Measurements from ENCODE around the gene ANKFY1.
A peak's percentile ranks its signal among the peaks of the same experiment; 100 is the strongest.

ANKFY1 gene

GRCh38 chr17:4204190-4204589 is 59.6 kb downstream of the ANKFY1 start:
- no peak overlapping the region for H3K27ac ChIP-seq (ENCODE audit: low read length)
- no peak overlapping the region for H3K4me3 ChIP-seq (ENCODE audit: low read length)
- H4K20me1 ChIP-seq (ENCODE audit: insufficient read depth, low read length) = 0 out of 2 replicates have a peak, but pooled peaks cover 4% of the 10 kb centered on the region
- H3K4me1 ChIP-seq (ENCODE audit: low read length) = peaks cover 16% of the 10 kb centered on the region
- H3K9me3 ChIP-seq (replicated peaks; ENCODE audit: insufficient read depth, low read length) = no peaks in the 10 kb centered on the region
- no peaks in the 10 kb centered on the region for H3K27me3 ChIP-seq (replicated peaks; ENCODE audit: insufficient read depth, low read length)
- no peak overlapping the region for H3K9ac ChIP-seq (ENCODE audit: low read length)
- peaks cover 9% of the 10 kb centered on the region for H3K36me3 ChIP-seq (replicated peaks; ENCODE audit: insufficient read depth, low read length)
- no peak overlapping the region for H3K4me2 ChIP-seq (ENCODE audit: low read depth, low read length)
- H3K79me2 ChIP-seq (ENCODE audit: low read length) = peaks cover 16% of the 10 kb centered on the region
- TF ChIP-seq CTCF (IDR thresholded peaks at IDR 0.05; ENCODE audit: low read length) = no peak
- no peak for TF ChIP-seq EZH2 (optimal IDR thresholded peaks at IDR 0.05; ENCODE audit: low read depth, low read length)
- no peak for TF ChIP-seq EZH2phosphoT487 (IDR thresholded peaks at IDR 0.05; ENCODE audit: low read length)
- peaks cover 4% of the 10 kb centered on the region; the same call in 1 of the 2 replicates for H3F3A ChIP-seq (ENCODE audit: insufficient read depth, low read length)
- no peak for DNase-seq
- no peaks in the 10 kb centered on the region for H3K9me2 ChIP-seq (replicated peaks; ENCODE audit: insufficient read depth, low read length)
- no peak overlapping the region for H2AFZ ChIP-seq (ENCODE audit: low read length)

GRCh38 chr17:4201226-4201625 is 62.6 kb downstream of the ANKFY1 start:
- TF ChIP-seq CTCF (IDR thresholded peaks at IDR 0.05; ENCODE audit: low read length) (no peak), EZH2 (optimal IDR thresholded peaks at IDR 0.05; ENCODE audit: low read depth, low read length) (no peak), EZH2phosphoT487 (IDR thresholded peaks at IDR 0.05; ENCODE audit: low read length) (no peak)
- Histone ChIP-seq H3K36me3 (replicated peaks; ENCODE audit: insufficient read depth, low read length) (peaks cover 9% of the 10 kb centered on the region), H3K27me3 (replicated peaks; ENCODE audit: insufficient read depth, low read length) (no peaks in the 10 kb centered on the region)

GRCh38 chr17:4199818-4200402 is 63.9 kb downstream of the ANKFY1 start:
- Histone ChIP-seq H3K4me1 (ENCODE audit: low read length) (no peaks in the 10 kb centered on the region), H3K9me3 (replicated peaks; ENCODE audit: insufficient read depth, low read length) (no peaks in the 10 kb centered on the region), H3K27me3 (replicated peaks; ENCODE audit: insufficient read depth, low read length) (no peaks in the 10 kb centered on the region), H3K4me2 (ENCODE audit: low read depth, low read length) (no peak overlapping the region), H3K9ac (ENCODE audit: low read length) (no peak overlapping the region), H3K27ac (ENCODE audit: low read length) (no peak overlapping the region), H2AFZ (ENCODE audit: low read length) (no peak overlapping the region), H3F3A (ENCODE audit: insufficient read depth, low read length) (peaks cover 4% of the 10 kb centered on the region; the same call in 1 of the 2 replicates), H3K79me2 (ENCODE audit: low read length) (peaks cover 8% of the 10 kb centered on the region; the same call in 1 of the 2 replicates), H3K9me2 (replicated peaks; ENCODE audit: insufficient read depth, low read length) (no peaks in the 10 kb centered on the region), H3K4me3 (ENCODE audit: low read length) (no peak overlapping the region), H4K20me1 (ENCODE audit: insufficient read depth, low read length) (no peaks in the 10 kb centered on the region), H3K36me3 (replicated peaks; ENCODE audit: insufficient read depth, low read length) (peaks cover 1% of the 10 kb centered on the region; the same call in 1 of the 2 replicates)
- peak; percentile 46 for DNase-seq
- TF ChIP-seq CTCF (IDR thresholded peaks at IDR 0.05; ENCODE audit: low read length) = peak; percentile 71
- no peak for TF ChIP-seq EZH2 (optimal IDR thresholded peaks at IDR 0.05; ENCODE audit: low read depth, low read length)
- no peak for TF ChIP-seq EZH2phosphoT487 (IDR thresholded peaks at IDR 0.05; ENCODE audit: low read length)

More at GRCh38 chr17:4201226-4201625, 62.6 kb downstream of the ANKFY1 start:
- no peak overlapping the region for H3K27ac ChIP-seq (ENCODE audit: low read length)
- no peak overlapping the region for H2AFZ ChIP-seq (ENCODE audit: low read length)
- 0 out of 2 replicates have a peak, but pooled peaks cover 4% of the 10 kb centered on the region for H4K20me1 ChIP-seq (ENCODE audit: insufficient read depth, low read length)
- no peaks in the 10 kb centered on the region for H3K4me1 ChIP-seq (ENCODE audit: low read length)
- no peak for DNase-seq
- no peaks in the 10 kb centered on the region for H3K9me2 ChIP-seq (replicated peaks; ENCODE audit: insufficient read depth, low read length)
- H3K4me3 ChIP-seq (ENCODE audit: low read length) = no peak overlapping the region
- H3K79me2 ChIP-seq (ENCODE audit: low read length) = peaks cover 8% of the 10 kb centered on the region; the same call in 1 of the 2 replicates
- no peaks in the 10 kb centered on the region for H3K9me3 ChIP-seq (replicated peaks; ENCODE audit: insufficient read depth, low read length)
- no peak overlapping the region for H3K4me2 ChIP-seq (ENCODE audit: low read depth, low read length)
- H3K9ac ChIP-seq (ENCODE audit: low read length) = no peak overlapping the region
- H3F3A ChIP-seq (ENCODE audit: insufficient read depth, low read length) = peaks cover 4% of the 10 kb centered on the region; the same call in 1 of the 2 replicates
